HCT116 (cell line): ENCODE measurements around the gene GFPT1. TPM values are rescaled to one million over a fixed set of nuclear protein-coding genes. Genes with fewer than 3 reads are reported as not detected.

Experiments used
- ATAC-seq: fragments of 200-7000 bp; cut with Tn5 transposase; 2 replicates; pipeline ENCODE4 v1.9.1; 2020; ENCODE audit warnings: mild to moderate bottlenecking, moderate library complexity
- BruUV-seq: library from RNA; stranded (reverse); fragments of 400-500 nt; replicated peaks from 2 replicates; lab custom pipeline; 2021; lab: Mats Ljungman, UMichigan
- CTCF ChIA-PET: fragments of 300-600 bp; sonication (Branson Sonifier 250); formaldehyde crosslinking; loops from one replicate; lab custom pipeline; 2021; ENCODE audit warnings: antibody characterized with exemption; lab: Charles Lee
- POLR2A ChIA-PET: fragments of 300-600, 350-600 bp; sonication (Branson Sonifier 250); formaldehyde crosslinking; loops from one replicate; lab custom pipeline; 2021; ENCODE audit warnings: antibody characterized with exemption; lab: Charles Lee
- RAD21 ChIA-PET, 2 experiments: fragments of 300-600 bp; sonication (Branson Sonifier 250); formaldehyde crosslinking; loops; one replicate each; lab custom pipeline; 2023; ENCODE audit warnings: low total read pairs in 2 of 2; ENCODE audit not compliant: uncharacterized antibody in 2 of 2, unreplicated experiment in 2 of 2, low non-redundant PET in 1 of 2; lab: Charles Lee
- DNase-seq: peaks from one replicate; pipeline ENCODE4 v3.0.0-alpha.2; 2010; ENCODE audit warnings: low read depth, low spot score
- H2AFZ ChIP-seq: fragments of 200-600 bp; shearing (Covaris generic), sonication (generic); 2 replicates; pipeline ENCODE4 v1.6.1; 2017; ENCODE audit warnings: low read depth, mixed run types, mixed read lengths, antibody characterized with exemption, low read length; ENCODE audit not compliant: poor library complexity, severe bottlenecking
- H3K27ac ChIP-seq: 2 replicates; pipeline ENCODE4 v1.5.1; 2012; ENCODE audit warnings: low read depth, low read length
- H3K27me3 ChIP-seq: fragments of 200-600 bp; sonication (generic); 2 replicates; pipeline ENCODE4 v1.6.1; 2016; ENCODE audit warnings: mixed run types, low read length, mixed read lengths; ENCODE audit not compliant: insufficient read depth
- H3K36me3 ChIP-seq, 2 experiments: fragments of 200-500 bp in 1 of 2; fragments of 200-600 bp in 1 of 2; sonication (Bioruptor generic) in 1 of 2; sonication (generic) in 1 of 2; 2 replicates each; pipeline versions ENCODE4 v1.5.1 to v1.6.1; 2014 to 2016; ENCODE audit warnings: low read length in 2 of 2, inconsistent platforms in 1 of 2, mixed read lengths in 1 of 2, mixed run types in 1 of 2; ENCODE audit not compliant: insufficient read depth in 2 of 2, control insufficient read depth in 1 of 2
- H3K4me1 ChIP-seq, 2 experiments: fragments of 200-600 bp in 1 of 2; sonication (generic) in 1 of 2; 2 replicates each; pipeline versions ENCODE4 v1.5.1 to v1.6.1; 2012 to 2017; ENCODE audit warnings: low read length in 2 of 2, inconsistent platforms in 1 of 2, mild to moderate bottlenecking in 1 of 2, mixed read lengths in 1 of 2, mixed run types in 1 of 2, moderate library complexity in 1 of 2; ENCODE audit not compliant: insufficient read depth in 2 of 2, control insufficient read depth in 1 of 2
- H3K4me2 ChIP-seq: fragments of 200-600 bp; sonication (generic); 2 replicates; pipeline ENCODE4 v1.6.1; 2017; ENCODE audit warnings: mixed run types, low read length, mixed read lengths
- H3K4me3 ChIP-seq, 2 experiments: fragments of 200-600 bp in 1 of 2; sonication (generic) in 1 of 2; replicated peaks in 1 of 2; 2 replicates each; pipeline ENCODE4 v1.5.1; 2011 to 2016; ENCODE audit warnings: low read length in 2 of 2, control low read depth in 1 of 2, low read depth in 1 of 2, mild to moderate bottlenecking in 1 of 2, mixed read lengths in 1 of 2, mixed run types in 1 of 2
- H3K79me2 ChIP-seq: fragments of 200-600 bp; sonication (generic); 2 replicates; pipeline ENCODE4 v1.6.1; 2017; ENCODE audit warnings: mild to moderate bottlenecking, mixed run types, low read length, moderate library complexity, mixed read lengths; ENCODE audit not compliant: insufficient read depth
- H3K9ac ChIP-seq: fragments of 200-600 bp; sonication (generic); 2 replicates; pipeline ENCODE4 v1.6.1; 2016; ENCODE audit warnings: low read length, mixed read lengths
- H3K9me2 ChIP-seq: fragments of 200-600 bp; sonication (generic), shearing (Covaris generic); 2 replicates; pipeline ENCODE4 v1.6.1; 2017; ENCODE audit warnings: mixed run types, mild to moderate bottlenecking, moderate library complexity; ENCODE audit not compliant: insufficient read depth
- H3K9me3 ChIP-seq, 2 experiments: fragments of 200-500 bp in 1 of 2; fragments of 200-600 bp in 1 of 2; sonication (Bioruptor generic) in 1 of 2; sonication (generic) in 1 of 2; 2 replicates each; pipeline ENCODE4 v1.6.1; 2014 to 2017; ENCODE audit warnings: low read length in 2 of 2, mixed read lengths in 2 of 2, inconsistent platforms in 1 of 2, low read depth in 1 of 2, mild to moderate bottlenecking in 1 of 2, mixed run types in 1 of 2, moderate library complexity in 1 of 2; ENCODE audit not compliant: control insufficient read depth in 1 of 2, insufficient read depth in 1 of 2
- H4K20me1 ChIP-seq: fragments of 200-600 bp; sonication (generic), shearing (Covaris generic); 2 replicates; pipeline ENCODE4 v1.6.1; 2017; ENCODE audit warnings: mixed run types, mild to moderate bottlenecking, moderate library complexity; ENCODE audit not compliant: insufficient read depth
- ATF3 ChIP-seq: IDR thresholded peaks from 2 replicates; pipeline ENCODE4 v1.6.1; 2012
- CBX3 ChIP-seq: IDR thresholded peaks from 2 replicates; pipeline ENCODE4 v1.6.1; 2012; ENCODE audit warnings: low read depth
- EGR1 ChIP-seq: IDR thresholded peaks from 2 replicates; pipeline ENCODE4 v1.6.1; 2012; ENCODE audit warnings: low read depth
- ELF1 ChIP-seq: IDR thresholded peaks from 2 replicates; pipeline ENCODE4 v1.6.1; 2012; ENCODE audit warnings: low read depth, borderline replicate concordance
- EZH2phosphoT487 ChIP-seq: fragments of 200-600 bp; IDR thresholded peaks from 2 replicates; pipeline ENCODE4 v1.6.1; 2018; ENCODE audit warnings: antibody characterized with exemption, borderline replicate concordance
- FOSL1 ChIP-seq: IDR thresholded peaks from 2 replicates; pipeline ENCODE4 v1.6.1; 2012; ENCODE audit warnings: low read depth
- POLR2AphosphoS5 ChIP-seq: IDR thresholded peaks from 2 replicates; pipeline ENCODE4 v1.6.1; 2011; ENCODE audit warnings: mild to moderate bottlenecking, low read depth, low read length, moderate library complexity
- RAD21 ChIP-seq: IDR thresholded peaks from 2 replicates; pipeline ENCODE4 v1.6.1; 2012; ENCODE audit warnings: low read depth, mild to moderate bottlenecking
- REST ChIP-seq: IDR thresholded peaks from 2 replicates; pipeline ENCODE4 v1.6.1; 2012; ENCODE audit warnings: low read depth
- SP1 ChIP-seq: IDR thresholded peaks from 2 replicates; pipeline ENCODE4 v1.6.1; 2012; ENCODE audit warnings: low read depth
- SRF ChIP-seq: IDR thresholded peaks from 2 replicates; pipeline ENCODE4 v1.6.1; 2012; ENCODE audit warnings: low read depth
- TCF7L2 ChIP-seq: IDR thresholded peaks from 2 replicates; pipeline ENCODE4 v1.7.0; 2011; ENCODE audit warnings: borderline replicate concordance, inconsistent platforms; ENCODE audit not compliant: insufficient read depth, insufficient read length; ENCODE audit errors: extremely low read depth
- YY1 ChIP-seq: IDR thresholded peaks from 2 replicates; pipeline ENCODE4 v1.6.1; 2011; ENCODE audit warnings: low read length, low read depth, moderate library complexity, mild to moderate bottlenecking; ENCODE audit not compliant: insufficient replicate concordance; ENCODE audit errors: extremely low read depth
- ZNF274 ChIP-seq: fragments of 200-500 bp; sonication (Bioruptor generic); IDR thresholded peaks from 2 replicates; pipeline ENCODE4 v1.6.1; 2014; ENCODE audit warnings: mild to moderate bottlenecking, low read depth, low read length, inconsistent platforms
- intact Hi-C: fragments of 100-400 bp; cut with micrococcal nuclease; formaldehyde crosslinking; loops from 2 replicates; pipeline ENCODE4 v1.10.0; 2022
- total RNA-seq: library from RNA; stranded (reverse); gene quantifications from one replicate; pipeline ENCODE4 v1.2.1, GENCODE V29; 2021; ENCODE audit not compliant: unreplicated experiment

Gene GFPT1
- total RNA-seq, 1 experiment from 2014 or later = 62.4 TPM

GRCh38 chr2:69429491-69430183 is 42.6 kb upstream of the GFPT1 start:
- Histone ChIP-seq H2AFZ (no peak overlapping the region), H3K36me3 (peaks cover 0 to 6% of the 10 kb centered on the region in 2 experiments; a peak in 2 of 4 replicates), H3K4me3 (no peak overlapping the region), H3K9ac (no peak overlapping the region), H3K27ac (no peak overlapping the region), H4K20me1 (no peaks in the 10 kb centered on the region), H3K4me1 (no peaks in the 10 kb centered on the region; a peak in 1 of 4 replicates), H3K4me2 (no peak overlapping the region), H3K9me2 (no peaks in the 10 kb centered on the region), H3K27me3 (no peaks in the 10 kb centered on the region), H3K9me3 (no peaks in the 10 kb centered on the region), H3K79me2 (peaks cover under 1% of the 10 kb centered on the region; the same call in 1 of the 2 replicates)
- TF ChIP-seq ZNF274 (no peak), SP1 (no peak), ATF3 (no peak), RAD21 (no peak), SRF (no peak), YY1 (no peak), ELF1 (no peak), FOSL1 (no peak), EGR1 (no peak), TCF7L2 (no peak), REST (no peak), EZH2phosphoT487 (no peak), POLR2AphosphoS5 (no peak), CBX3 (no peak)
- DNase-seq (no peak), ATAC-seq (no peak)
- ChIA-PET RAD21 (no interaction called here), POLR2A (no interaction called here), CTCF (no interaction called here)
- no TSS peak for BruUV-seq
- intact Hi-C loops = no loop called here
